AML-193 (cell line): Measurements from ENCODE around the gene TNFRSF14.
"Not testable (repeated sequence)": the region's sequence is repeated elsewhere in the genome, so short reads cannot be mapped to it uniquely, and the experiment has no call there.

Experiments used
- DNase-seq, 2 experiments: peaks; one replicate each; lab custom pipeline; 2025; lab: John Stamatoyannopoulos, UW

Gene TNFRSF14

DNA sequence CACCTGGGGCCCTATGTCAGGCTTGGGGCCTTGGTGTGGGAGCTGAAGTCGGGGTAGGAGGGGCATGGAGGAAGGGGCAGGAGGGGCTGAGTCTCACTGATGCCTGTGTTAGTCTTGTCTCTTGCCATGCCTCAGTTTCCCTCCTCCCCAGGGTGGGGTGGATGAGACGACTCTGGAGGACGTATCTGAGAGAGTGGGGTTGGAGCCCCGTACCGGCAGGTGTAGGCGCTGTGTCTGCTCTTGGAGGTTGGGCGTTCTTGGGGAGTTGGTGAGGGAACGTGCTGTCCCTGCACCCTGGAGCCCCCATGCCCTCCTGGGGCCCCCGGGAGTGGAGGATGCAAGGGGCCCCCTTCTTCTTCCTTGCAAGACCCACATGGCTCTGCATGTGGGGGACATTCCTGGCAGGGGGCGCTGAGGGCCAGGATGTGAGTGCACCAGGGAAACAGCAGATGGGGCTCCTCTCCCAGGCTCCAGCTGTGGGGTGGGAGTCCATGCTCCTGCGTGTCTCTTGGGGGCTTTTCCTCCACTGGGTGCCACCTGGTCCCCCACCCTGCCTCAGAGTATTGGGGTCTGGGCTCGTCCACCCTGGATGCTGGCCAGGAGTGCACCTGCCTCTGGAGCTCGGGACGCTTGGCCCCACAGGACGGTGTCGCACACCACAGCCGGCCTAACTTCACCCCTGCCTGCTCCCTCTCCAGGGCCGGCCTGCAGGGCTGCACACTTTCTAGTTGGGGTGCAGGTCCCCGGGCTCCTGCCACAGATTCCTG, 1.4 kb upstream of the TNFRSF14 start:
- DNase-seq = peak; percentile 4 to 16

DNA sequence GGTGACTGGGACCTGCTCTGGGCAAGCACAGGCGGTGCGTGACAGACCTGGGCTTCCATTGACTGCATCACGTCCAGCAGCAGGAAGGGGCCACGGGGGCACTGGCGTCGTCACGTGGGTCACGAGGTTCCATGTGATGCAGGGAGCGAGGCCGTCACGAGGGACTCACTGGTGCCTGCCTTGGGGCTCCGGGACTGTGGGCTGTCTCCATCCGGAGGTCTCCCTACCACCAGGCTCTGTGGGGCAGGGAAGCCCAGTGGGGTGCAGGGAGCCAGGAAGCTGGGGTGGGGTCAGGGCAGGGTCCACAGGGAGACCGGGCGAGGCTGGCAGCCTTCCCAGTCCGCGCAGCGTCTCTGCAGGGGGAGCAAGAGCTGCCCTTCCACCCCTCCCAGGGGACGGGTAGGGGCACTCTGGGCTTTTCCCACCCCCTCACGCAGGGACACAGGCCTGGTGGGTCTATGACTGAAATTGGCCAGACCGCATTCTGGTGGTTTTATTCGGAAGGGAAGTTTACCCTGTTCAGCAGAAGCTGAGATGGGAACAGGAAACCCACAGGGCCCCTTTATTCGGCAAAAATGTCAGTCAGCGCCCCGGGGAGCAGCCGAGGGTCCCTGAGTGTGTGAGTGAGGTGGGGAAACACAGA, 416 bp upstream of the TNFRSF14 start:
- DNase-seq = peak; percentile 66 to 75

DNA sequence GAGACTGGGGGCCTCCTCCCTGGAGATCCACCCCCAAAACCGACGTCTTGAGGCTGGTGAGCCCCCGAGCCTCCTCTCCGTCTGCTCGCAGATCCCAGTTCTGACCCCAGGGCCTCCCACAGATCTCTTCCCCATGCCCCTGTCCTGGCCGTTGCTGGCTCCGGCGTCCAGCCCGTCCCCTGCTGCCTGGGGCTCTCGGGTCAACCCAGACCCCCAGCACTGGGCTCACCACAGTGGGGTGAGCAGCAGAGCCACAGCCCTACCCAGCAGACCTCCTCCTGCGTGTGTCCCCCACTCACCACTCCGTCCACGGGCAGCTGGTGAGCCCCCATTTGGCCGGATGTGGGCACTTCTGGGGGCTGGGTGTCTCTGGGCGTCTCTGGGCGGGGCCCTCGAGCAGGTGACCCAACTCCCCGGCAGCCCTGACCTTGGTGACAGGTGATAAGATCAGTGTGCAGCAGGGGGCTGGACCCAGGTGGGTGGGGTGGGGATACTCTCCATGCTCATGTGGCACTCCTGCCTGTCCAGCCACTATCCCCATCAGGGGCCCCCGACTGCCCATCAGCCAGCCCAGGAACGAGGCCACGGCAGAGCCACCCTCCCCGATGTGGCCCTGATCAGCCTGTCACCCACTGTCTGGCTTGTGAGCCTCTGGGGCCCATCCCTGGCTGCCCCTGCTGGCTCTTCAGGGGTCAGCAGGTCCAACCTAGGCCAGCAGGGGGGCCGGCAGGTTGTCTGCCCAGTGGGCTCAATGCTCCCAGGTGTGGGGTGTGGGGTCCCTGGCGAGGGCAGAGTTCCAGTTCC, 709 bp downstream of the TNFRSF14 start:
- no peak for DNase-seq

DNA sequence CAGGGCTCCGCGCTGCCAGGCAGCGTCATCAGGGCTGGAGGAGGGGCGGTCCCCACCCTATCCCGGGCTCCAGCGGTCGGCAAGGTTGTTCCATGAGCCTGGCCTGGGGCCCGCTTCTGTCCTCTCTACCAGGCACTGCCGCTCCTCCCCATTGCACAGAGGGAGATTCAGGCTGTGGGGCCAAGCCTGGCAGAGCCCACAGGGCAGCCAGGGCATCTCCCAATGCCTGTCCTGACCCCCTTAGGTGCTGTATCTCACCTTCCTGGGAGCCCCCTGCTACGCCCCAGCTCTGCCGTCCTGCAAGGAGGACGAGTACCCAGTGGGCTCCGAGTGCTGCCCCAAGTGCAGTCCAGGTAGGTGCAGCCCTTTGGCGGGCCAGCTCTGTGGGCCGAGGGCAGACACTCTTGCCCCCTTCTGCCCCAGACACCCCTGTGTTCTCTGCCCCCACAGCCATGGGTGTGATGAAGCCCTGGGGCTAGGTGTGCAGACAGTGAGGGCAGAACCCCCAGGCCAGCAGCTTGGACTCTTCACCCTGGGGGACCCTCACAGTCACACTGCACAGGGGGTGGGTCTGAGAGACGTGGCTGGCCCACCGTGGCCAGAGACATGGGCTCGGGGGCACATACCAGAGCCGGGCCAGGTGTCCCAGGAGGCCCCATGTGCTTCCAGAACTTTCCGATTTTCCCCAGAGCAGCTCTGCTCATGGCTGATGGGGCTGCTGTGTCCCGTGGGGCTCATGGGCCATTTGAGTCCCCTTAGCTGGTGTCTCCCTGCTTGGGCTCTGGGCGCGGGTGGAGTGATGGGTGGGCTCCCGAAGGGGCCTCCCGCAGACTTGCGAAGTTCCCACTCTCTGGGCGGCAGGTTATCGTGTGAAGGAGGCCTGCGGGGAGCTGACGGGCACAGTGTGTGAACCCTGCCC, 1.6 kb downstream of the TNFRSF14 start:
- DNase-seq = no peak

DNA sequence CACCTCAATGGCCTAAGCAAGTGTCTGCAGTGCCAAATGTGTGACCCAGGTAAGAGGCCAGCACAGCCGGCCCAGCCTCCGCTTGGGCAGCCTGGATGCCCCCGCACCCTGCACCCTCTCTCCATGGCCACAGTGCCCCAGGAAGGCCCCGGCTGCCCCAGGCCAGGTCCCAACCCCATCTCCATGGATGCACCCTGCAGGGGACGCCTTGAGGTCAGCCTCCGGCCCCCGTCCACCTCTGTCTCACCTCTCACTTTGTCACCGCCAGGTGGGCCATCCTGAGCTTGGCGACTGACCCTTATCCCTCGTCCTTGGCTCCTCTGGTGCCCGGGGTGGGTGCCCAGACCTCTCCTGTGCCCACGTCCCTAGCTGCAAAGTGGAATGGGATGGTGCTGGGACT, 2.2 kb downstream of the TNFRSF14 start:
- DNase-seq = no peak

DNA sequence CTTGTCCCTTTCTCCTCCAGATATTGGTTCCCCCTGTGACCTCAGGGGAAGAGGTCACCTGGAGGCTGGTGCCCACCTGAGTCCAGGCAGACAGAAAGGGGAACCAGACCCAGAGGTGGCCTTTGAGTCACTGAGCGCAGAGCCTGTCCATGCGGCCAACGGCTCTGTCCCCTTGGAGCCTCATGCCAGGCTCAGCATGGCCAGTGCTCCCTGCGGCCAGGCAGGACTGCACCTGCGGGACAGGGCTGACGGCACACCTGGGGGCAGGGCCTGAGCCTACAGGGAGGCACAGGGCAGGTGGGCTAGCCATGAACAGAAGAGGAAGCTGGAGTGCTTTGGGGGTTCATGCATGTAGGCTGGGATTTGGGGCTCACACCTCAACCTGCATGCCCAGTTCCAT, 2.7 kb downstream of the TNFRSF14 start:
- DNase-seq = no peak

DNA sequence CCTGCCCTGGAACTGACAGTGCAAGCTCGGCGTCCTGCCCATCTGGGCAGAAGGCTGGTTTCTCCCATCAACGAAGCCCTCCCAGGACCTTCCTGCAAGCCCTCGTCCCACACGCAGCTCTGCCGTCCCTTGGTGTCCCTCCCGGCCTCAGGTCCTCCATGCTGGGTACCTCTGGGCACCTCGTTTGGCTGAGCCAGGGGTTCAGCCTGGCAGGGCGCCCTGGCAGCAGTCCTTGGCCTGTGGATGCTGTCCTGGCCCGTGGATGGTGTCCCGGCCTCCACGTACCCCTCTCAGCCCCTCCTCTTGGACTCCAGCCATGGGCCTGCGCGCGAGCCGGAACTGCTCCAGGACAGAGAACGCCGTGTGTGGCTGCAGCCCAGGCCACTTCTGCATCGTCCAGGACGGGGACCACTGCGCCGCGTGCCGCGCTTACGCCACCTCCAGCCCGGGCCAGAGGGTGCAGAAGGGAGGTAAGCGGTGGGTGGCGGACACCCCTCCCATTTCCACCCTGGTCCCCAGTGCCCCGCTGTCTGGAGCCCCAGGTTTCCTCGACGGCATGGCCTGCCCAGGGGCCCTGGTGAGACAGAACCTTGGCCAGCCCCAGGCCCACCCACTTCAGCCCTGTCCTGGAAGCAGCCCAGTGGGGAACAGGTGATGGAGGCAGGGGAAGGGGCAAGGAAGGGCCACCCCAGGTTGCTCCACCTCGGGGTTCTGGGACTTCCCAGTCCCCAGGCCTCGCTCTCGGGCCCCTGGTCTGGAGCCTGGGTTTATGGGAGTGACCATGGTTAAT, 3.5 kb downstream of the TNFRSF14 start:
- no peak for DNase-seq

DNA sequence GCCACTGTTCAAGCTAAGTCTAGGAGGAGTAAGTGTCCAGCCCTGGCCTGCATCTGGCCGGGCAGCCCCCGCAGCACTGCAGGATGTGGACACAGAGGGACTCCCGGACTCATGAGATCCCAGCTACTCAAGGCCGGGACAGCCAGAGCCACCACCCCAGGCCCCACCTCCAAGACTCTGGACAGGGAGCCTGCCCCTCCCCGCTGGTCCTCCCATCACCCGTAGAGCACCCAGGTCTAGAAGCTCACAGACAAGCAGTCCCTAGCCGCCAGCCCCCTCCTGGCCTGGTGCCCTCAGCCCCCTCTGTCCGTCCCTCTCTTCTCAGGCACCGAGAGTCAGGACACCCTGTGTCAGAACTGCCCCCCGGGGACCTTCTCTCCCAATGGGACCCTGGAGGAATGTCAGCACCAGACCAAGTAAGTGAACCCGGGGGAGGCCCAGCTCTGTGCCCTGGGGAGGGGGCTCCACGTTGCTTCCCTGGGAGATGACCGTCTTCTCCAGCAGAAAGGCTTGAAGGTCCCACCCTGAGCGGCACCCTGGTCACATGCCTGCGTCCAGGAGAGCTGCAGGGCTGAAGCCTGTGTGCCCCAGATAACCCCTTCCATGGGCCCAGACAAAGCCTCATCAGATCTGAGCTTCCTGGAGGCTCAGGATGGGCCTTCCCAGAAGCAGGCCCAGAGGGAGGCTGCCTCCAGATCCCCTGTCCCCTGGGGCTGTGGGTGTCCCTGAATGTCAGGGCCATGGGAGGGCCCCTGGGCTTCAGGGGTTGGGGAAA, 4.3 kb downstream of the TNFRSF14 start:
- DNase-seq = no peak

DNA sequence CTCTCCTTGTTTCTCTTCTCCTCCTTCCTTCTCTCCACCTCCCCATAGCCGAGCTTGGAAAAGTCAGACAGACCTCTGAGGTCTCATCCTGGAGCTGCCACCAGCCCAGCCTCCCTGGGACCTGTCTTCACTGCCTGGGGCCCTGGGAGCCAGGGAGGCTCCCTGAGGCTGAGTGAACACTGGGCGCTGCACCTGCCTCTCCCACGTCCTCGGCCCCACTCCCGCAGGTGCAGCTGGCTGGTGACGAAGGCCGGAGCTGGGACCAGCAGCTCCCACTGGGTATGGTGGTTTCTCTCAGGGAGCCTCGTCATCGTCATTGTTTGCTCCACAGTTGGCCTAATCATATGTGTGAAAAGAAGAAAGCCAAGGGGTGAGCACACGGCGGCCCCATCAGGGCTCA, 5.3 kb downstream of the TNFRSF14 start:
- DNase-seq = no peak

DNA sequence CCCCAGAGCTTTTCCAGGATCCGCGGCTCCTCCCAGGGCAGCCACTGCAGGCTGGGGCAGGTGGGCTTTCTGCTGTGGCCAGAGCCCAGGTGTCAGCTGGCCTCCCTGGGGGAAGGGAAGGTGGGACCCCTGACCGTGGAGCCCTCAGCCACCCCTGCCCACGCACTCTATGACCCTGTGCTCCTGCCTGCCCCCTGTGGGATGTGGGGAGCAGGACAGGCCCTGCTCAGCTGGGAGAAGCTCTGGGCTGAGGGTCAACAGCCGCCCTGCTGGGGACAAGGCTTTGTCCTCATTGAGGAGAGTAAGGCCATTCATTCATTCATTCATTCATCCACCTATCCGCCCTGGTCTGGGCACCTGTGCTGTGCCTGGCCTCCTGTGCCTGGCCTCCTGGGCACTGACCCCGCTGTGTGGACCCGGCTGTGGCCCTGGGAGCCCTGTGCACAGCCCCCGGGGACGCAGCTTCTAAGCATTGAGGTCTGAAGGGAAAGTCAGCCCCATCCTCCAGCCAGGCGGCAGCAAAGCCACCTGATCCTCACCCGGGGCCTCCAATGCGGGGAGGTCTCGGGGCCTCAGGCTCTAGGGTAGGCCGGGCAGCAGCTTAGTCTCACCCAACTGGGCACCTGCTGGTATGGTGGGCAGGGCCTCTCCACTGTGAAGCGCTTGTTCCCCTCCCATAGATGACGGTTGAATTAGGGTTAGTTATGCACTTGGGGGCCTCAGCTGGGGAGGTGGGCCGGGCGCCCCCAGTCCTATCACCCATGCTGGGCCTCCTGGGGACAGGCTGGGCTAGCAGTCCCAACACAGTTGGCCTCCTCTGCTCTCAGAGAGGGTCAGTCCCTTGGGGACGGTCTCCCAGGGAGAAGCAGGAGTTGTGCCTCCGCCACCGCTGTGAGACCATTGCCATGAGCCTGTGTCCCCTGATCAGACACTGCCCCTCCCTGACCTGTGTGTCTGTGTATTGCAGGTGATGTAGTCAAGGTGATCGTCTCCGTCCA, 6.0 kb downstream of the TNFRSF14 start:
- no peak for DNase-seq

DNA sequence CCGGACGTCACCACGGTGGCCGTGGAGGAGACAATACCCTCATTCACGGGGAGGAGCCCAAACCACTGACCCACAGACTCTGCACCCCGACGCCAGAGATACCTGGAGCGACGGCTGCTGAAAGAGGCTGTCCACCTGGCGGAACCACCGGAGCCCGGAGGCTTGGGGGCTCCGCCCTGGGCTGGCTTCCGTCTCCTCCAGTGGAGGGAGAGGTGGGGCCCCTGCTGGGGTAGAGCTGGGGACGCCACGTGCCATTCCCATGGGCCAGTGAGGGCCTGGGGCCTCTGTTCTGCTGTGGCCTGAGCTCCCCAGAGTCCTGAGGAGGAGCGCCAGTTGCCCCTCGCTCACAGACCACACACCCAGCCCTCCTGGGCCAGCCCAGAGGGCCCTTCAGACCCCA, 7.0 kb downstream of the TNFRSF14 start:
- DNase-seq = no peak

DNA sequence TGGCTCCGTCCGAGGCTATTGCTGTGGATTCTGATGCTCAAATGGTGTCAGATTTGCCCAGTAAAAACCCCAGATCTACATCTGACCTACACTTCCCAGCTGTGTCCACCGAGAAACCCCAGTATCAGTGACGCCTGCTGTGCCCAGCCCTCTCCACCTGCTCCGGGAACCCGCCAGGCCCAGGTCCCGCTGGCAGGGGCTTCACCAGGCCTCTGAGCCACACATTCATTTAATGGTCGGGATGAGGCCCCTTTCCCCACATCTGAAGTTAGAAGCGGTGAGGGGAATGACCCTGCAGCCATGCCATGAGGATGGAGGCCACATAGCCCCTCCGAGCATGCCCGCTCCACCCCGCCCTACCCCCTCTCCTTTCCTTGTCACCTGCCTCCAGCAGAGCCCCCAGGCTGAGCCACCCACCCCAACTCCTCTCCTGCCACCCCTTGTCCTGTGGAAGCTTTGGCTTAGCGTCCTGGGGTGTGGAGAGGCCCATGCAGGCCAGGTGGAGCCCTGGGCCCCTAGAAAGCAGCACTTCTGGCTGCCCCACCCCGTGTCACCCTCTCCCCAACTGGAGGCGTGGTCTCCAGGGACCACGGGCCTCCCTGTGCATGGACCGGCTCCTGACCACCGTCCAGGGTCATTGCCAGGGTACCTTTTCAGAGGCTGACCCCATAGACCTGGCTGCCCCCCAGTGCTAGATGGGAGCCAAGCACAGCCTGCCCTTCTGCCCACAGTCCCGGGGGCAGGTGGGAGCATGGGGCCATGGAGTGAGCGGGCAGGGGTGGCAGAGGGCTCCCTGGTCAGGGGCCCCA, 8.0 kb downstream of the TNFRSF14 start:
- no peak for DNase-seq

DNA sequence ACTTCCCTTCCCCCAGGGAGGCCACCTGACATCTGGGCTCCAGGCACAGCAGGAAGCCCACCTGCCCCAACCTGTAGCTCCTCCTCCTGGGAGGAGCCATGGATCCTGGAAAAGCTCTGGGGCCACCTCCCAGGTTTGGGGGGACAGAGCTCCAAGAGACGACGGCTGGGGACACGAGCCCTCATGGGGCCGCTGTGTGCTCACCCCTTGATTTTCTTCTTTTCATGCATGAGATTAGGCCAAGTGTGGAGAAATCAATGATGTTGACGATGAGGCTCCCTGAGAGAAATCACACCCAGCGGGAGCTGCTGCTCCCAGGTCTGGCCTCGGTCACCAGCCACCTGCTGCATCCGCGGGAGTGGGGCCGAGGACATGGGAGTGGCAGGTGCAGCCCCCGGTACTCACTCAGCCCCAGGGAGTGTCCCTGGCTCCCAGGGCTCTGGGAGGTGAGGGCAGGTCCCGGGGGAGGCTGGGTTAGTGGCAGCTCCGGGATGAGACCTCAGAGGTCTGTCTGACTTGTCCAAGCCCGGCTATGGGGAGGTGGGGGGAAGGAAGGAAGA, 8.7 kb downstream of the TNFRSF14 start:
- no peak for DNase-seq

DNA sequence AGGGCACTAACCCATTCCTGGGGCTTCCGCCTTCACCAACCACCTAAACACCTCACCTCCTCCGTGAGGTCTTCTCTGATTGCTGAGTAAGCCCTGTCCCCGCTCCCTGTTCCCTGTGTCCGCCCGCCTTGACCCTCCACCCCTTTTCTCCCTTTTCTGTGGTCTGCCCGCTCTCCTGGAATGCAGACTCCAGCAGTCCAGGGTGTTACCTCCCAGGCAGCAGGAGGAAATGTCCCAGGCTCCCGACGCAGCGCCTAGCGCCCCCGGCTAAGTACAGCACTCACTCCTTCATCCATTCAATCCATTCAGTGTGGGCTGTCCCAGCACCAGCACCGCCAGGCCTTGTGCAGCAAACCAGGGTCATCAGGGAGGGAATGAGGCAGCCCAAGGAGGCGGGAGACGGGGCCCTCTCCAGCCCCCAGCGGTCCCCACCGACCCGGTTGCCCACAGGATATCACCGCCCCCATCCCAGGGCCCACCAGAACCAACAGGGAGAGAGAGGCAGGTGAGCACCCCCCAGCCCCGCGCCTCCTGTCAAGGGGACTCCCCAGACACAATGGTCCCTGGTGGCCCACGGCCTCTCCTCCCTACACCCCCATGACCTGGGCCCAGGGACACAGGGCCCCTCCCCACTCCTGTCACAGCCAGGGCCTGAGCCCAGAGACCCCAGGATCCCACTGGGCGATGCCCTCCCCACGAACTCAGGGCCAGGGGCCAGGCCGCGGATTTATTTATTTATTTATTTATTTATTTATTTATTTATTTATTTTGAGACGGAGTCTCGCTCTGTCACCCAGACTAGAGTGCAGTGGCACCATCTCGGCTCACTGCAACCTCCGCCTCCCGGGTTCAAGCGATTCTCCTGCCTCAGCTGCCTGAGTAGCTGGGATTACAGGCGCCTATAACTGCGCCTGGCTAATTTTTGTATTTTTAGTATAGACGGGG, 10.2 kb downstream of the TNFRSF14 start:
- no peak for DNase-seq

DNA sequence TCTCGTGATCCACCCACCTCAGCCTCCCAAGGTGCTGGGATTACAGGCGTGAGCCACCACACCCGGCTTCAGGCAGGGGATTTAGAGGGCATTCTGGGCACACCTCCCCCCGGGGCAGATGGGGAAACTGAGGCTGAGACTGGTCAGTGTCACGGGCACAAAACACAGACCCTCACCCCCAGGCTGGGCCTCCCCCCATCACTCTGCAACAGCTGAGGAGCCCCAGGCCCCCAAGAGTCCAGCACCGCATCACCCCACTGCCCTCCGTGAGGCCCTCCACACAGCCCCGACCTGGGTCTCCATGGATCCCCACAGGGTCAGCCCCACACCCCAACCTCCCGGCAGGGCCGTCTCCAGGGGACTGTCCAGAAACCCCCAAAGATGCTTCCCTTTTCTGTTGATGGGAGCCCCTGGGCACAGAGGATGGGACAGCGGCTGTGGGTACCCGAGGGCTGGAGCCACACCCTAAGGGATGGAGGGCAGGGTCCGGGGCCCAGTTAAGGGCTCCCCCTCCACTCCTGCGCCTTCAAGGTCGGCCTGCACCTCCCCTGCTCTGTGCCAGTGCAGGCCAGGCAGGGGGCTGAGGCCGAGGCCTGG, 11.0 kb downstream of the TNFRSF14 start:
- DNase-seq = no peak

DNA sequence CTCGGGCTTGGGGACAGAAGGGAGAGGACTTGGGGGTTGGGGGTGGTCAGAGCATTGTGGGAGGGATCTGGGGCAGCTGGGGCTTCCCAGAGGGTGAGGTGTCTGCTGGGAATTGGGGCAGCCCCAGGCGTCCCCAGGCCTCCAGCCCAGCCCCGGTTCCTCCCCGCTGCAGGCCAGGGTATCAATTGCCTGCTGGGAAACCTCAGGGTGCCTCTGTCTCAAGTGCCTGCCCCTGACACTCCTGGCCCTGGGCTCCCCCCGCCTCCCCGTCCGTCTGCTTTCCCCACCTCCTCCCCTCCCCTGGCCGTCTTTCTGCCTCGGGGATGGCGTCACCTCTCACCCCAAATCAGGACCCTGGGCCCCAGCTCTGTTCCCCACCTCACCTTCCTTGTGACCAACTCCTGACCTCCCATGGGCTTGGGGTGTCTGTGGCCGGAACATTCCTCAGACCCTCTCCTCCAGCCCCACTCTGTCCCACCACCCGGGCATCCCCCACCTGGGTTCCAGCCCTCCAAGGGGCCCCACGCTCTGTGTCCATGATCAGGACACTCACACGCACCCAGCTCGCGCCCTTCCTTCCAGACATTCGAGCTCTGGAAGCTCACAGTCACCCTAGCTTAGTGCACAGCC, 12.1 kb downstream of the TNFRSF14 start:
- not testable (repeated sequence) for DNase-seq
